Tibial artery (tissue), 4 donors: Measurements from ENCODE around the gene ANO7.

Experiments used
- DNase-seq, 2 donors: peaks; one replicate each; pipeline ENCODE4 v3.0.0-alpha.2; 2019
- H3K27ac ChIP-seq, 2 donors: fragments of 200-600 bp; sonication (generic) in 1 of 2; 1 replicate in 1 of 2; 2 replicates in 1 of 2; pipeline ENCODE4 v1.5.1; 2018 to 2019; ENCODE audit warnings: mild to moderate bottlenecking in 1 of 2
- H3K27me3 ChIP-seq, 2 donors: fragments of 200-600 bp; sonication (generic) in 1 of 2; one replicate each; pipeline versions ENCODE4 v1.5.1 to v1.6.0; 2016 to 2019
- H3K36me3 ChIP-seq, 3 donors: fragments of 200-600 bp; sonication (generic) in 2 of 3; one replicate each; pipeline ENCODE4 v1.5.1; 2016 to 2019; ENCODE audit warnings: mild to moderate bottlenecking in 2 of 3
- H3K4me1 ChIP-seq, 4 donors: fragments of 200-600 bp; sonication (generic) in 2 of 4; 1 replicate in 3 of 4; 2 replicates in 1 of 4; pipeline ENCODE4 v1.5.1; 2016 to 2019
- H3K4me3 ChIP-seq, 2 donors: fragments of 200-600 bp; sonication (generic) in 1 of 2; 1 replicate in 1 of 2; 2 replicates in 1 of 2; pipeline ENCODE4 v1.5.1; 2018 to 2019; ENCODE audit warnings: mild to moderate bottlenecking in 2 of 2
- H3K9me3 ChIP-seq, 3 donors: fragments of 200-600 bp; sonication (generic) in 1 of 3; one replicate each; pipeline ENCODE4 v1.5.1; 2016 to 2019
- intact Hi-C: fragments of 100-400 bp; cut with DNase I; formaldehyde crosslinking; loops from one replicate; pipeline ENCODE4 v1.15.0; 2023; ENCODE audit warnings: low total_unique reads
- TF ChIP-seq, protein P1 (sequence below), 2 experiments: fragments of 200-600 bp in 1 of 2; fragments of 450-650 bp in 1 of 2; IDR thresholded peaks; one replicate each; pipeline ENCODE4 v1.5.1; 2017 to 2019; ENCODE audit warnings: antibody characterized with exemption in 2 of 2, mild to moderate bottlenecking in 1 of 2, moderate library complexity in 1 of 2

ANO7 gene

DNA sequence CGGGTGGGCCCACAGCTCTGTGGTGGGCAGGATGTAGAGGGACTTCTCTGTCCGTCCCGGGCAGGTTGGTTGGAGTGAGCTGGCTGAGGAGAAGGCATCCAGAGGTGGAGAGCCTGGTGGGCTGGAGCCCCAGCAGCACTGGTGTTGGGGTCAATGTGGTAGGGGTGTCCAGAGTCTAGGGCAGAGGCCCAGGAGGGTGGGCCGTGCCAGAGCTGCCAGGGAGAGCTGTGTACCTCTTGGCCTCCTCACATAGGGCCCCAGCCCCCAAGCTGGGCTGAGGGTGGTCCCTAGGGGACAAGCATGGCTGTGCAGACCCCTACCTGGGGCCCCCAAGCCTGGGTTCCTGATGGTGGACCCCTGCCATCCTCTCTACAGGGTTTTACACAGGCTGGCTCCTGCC is 16.0 kb downstream of the ANO7 start:
- Histone ChIP-seq H3K27ac (no peak overlapping the region), H3K27me3 (no peaks in the 10 kb centered on the region), H3K4me3 (no peak overlapping the region), H3K4me1 (no peaks in the 10 kb centered on the region), H3K9me3 (no peaks in the 10 kb centered on the region), H3K36me3 (no peaks in the 10 kb centered on the region)
- intact Hi-C loops, result loop anchor here (10.0 kb wide), 1 partner anchor 360 kb away; no protein-coding TSS in a partner anchor
- DNase-seq, result no peak
- TF ChIP-seq, protein P1, sequence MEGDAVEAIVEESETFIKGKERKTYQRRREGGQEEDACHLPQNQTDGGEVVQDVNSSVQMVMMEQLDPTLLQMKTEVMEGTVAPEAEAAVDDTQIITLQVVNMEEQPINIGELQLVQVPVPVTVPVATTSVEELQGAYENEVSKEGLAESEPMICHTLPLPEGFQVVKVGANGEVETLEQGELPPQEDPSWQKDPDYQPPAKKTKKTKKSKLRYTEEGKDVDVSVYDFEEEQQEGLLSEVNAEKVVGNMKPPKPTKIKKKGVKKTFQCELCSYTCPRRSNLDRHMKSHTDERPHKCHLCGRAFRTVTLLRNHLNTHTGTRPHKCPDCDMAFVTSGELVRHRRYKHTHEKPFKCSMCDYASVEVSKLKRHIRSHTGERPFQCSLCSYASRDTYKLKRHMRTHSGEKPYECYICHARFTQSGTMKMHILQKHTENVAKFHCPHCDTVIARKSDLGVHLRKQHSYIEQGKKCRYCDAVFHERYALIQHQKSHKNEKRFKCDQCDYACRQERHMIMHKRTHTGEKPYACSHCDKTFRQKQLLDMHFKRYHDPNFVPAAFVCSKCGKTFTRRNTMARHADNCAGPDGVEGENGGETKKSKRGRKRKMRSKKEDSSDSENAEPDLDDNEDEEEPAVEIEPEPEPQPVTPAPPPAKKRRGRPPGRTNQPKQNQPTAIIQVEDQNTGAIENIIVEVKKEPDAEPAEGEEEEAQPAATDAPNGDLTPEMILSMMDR (IDR thresholded peaks at IDR 0.05), result no peak

DNA sequence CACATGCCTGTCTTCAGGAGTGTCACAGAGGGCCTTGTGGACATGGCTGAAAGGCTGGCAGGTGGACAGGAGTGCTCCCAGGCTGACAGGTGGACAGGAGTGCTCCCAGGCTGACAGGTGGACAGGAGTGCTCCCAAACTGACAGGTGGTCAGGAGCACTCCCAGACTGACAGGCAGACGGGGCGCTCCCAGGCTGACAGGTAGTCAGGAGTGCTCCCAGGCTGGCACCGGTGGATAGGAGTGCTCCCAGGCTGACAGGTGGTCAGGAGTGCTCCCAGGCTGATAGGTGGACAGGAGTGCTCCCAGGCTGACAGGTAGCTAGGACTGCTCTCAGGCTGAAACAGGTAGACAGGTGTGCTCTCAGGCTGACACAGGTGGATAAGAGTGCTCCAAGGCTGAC is 16.6 kb downstream of the ANO7 start:
- intact Hi-C loops, result loop anchor here (10.0 kb wide), 1 partner anchor 360 kb away; no protein-coding TSS in a partner anchor
- H3K4me3 ChIP-seq, result no peak overlapping the region
- no peaks in the 10 kb centered on the region for H3K9me3 ChIP-seq
- no peaks in the 10 kb centered on the region for H3K4me1 ChIP-seq
- TF ChIP-seq, protein P1 (IDR thresholded peaks at IDR 0.05), result no peak
- no peaks in the 10 kb centered on the region for H3K36me3 ChIP-seq
- no peak overlapping the region for H3K27ac ChIP-seq
- H3K27me3 ChIP-seq, result no peaks in the 10 kb centered on the region
- no peak for DNase-seq

DNA sequence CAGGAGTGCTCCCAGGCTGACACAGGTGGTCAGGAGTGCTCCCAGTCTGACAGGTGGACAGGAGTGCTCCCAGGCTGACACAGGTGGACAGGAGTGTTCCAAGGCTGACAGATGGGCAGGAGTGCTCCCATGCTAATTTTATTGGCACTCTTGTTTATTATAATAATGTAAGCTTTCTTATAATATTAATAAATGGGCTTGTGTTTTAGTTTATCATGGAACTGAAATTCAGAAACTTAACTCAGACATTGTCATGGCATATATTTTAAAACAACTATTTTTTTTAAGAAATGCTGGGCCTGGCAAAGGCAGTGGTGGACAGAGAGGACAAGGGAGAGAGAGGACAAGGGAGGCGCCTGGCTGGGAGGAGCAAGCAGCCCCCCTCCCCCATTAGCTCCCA is 18.7 kb downstream of the ANO7 start:
- TF ChIP-seq, protein P1 (IDR thresholded peaks at IDR 0.05), result no peak
- no peaks in the 10 kb centered on the region for H3K9me3 ChIP-seq
- no peaks in the 10 kb centered on the region for H3K36me3 ChIP-seq
- H3K4me3 ChIP-seq, result no peak overlapping the region
- no peak for DNase-seq
- H3K27ac ChIP-seq, result no peak overlapping the region
- H3K27me3 ChIP-seq, result no peaks in the 10 kb centered on the region
- intact Hi-C loops, result loop anchor here (10.0 kb wide), 1 partner anchor 362 kb away; no protein-coding TSS in a partner anchor
- H3K4me1 ChIP-seq, result no peaks in the 10 kb centered on the region

DNA sequence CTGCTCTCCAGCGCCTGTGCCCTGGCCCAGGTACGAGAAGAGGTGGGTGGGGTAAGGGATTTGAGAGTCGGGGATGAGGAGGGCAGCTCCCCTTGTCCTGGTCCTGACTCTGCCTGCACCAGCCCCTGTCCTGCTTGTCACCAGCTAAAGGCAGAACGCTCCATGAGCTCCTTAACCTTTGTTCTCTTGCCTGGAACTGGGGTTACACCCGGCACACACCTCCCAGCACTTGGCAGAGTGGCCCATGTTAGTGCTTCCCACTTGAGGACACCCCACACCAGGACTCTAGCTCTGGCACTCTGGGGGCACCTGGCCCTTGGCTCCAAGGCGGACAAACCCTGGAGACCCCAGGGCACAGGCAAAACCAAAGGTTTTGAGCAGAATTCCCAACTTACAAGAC is 19.2 kb downstream of the ANO7 start:
- intact Hi-C loops, result loop anchor here (10.0 kb wide), 1 partner anchor 363 kb away; no protein-coding TSS in a partner anchor
- no peaks in the 10 kb centered on the region for H3K4me1 ChIP-seq
- DNase-seq, result no peak

DNA sequence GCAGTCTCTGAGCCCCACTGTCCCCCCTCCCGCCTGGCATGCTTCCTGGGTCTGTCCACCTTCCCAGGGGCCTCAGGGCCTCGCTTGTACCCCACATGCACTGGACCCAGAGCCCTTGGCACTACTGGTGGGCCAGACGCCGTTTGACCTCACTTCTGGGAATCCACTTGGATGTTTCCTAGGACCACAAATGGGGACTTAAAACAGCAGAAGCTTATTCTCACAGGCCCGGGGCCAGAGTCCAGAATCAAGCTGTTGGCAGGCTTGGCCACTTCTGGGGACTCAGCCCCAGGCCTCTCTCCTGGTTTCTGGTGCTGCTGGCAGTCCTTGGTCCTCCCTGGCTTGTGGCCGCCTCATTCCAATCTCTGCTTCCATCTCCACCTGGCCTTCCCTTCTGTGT is 19.6 kb downstream of the ANO7 start:
- Histone ChIP-seq H3K4me1 (no peaks in the 10 kb centered on the region), H3K27ac (no peak overlapping the region), H3K9me3 (no peaks in the 10 kb centered on the region), H3K36me3 (no peaks in the 10 kb centered on the region), H3K27me3 (no peaks in the 10 kb centered on the region), H3K4me3 (no peak overlapping the region)
- TF ChIP-seq, protein P1 (IDR thresholded peaks at IDR 0.05), result no peak
- intact Hi-C loops, result loop anchor here (10.0 kb wide), 1 partner anchor 363 kb away; no protein-coding TSS in a partner anchor
- no peak for DNase-seq

More for the DNA sequence above, 19.2 kb downstream of the ANO7 start:
- TF ChIP-seq, protein P1 (IDR thresholded peaks at IDR 0.05), result no peak
- H3K9me3 ChIP-seq, result no peaks in the 10 kb centered on the region
- H3K27ac ChIP-seq, result no peak overlapping the region
- no peak overlapping the region for H3K4me3 ChIP-seq
- H3K27me3 ChIP-seq, result no peaks in the 10 kb centered on the region
- H3K36me3 ChIP-seq, result no peaks in the 10 kb centered on the region

DNA sequence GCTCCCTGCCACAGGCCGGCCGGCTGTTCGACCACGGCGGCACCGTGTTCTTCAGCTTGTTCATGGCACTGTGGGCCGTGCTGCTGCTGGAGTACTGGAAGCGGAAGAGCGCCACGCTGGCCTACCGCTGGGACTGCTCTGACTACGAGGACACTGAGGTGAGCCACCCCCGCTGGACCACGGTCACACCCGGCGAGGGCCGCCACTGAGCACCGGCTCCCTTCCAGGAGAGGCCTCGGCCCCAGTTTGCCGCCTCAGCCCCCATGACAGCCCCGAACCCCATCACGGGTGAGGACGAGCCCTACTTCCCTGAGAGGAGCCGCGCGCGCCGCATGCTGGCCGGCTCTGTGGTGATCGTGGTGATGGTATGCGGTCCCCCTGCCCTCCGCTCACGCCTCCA is 20.8 kb downstream of the ANO7 start:
- Histone ChIP-seq H3K36me3 (no peaks in the 10 kb centered on the region), H3K4me1 (no peaks in the 10 kb centered on the region), H3K27me3 (no peaks in the 10 kb centered on the region), H3K4me3 (no peak overlapping the region), H3K27ac (no peak overlapping the region), H3K9me3 (no peaks in the 10 kb centered on the region)
- DNase-seq, result no peak
- intact Hi-C loops, result loop anchor here (10.0 kb wide), 1 partner anchor 364 kb away; no protein-coding TSS in a partner anchor
- TF ChIP-seq, protein P1 (IDR thresholded peaks at IDR 0.05), result no peak
